ENCODE results near the gene NEURL3. TPM values are rescaled to one million over a fixed set of nuclear protein-coding genes. Genes with fewer than 3 reads are reported as not detected.

Gene NEURL3
- total and polyA plus RNA-seq, 2 of the 4 experiments (the other 2 are of a cell fraction), result not detected

GRCh38 chr2:96447726-96448125 is 57.4 kb downstream of the NEURL3 start:
- ATAC-seq (ENCODE audit: low read depth) (no peak), DNase-seq (no peak)
- Histone ChIP-seq H3K9me3 (ENCODE audit: control insufficient read depth, insufficient read depth, low read length) (no peaks in the 10 kb centered on the region), H3K18ac (ENCODE audit: low read depth, low read length) (no peak overlapping the region), H3K23ac (ENCODE audit: low read depth, low read length) (no peak overlapping the region), H2BK120ac (ENCODE audit: low read depth, low read length) (no peak overlapping the region), H3K79me1 (ENCODE audit: low read depth in 1 of 2, low read length in 2 of 2) (no peaks in the 10 kb centered on the region), H3K4ac (ENCODE audit: low read depth, low read length) (no peak overlapping the region), H2BK15ac (ENCODE audit: low read depth, low read length) (no peak overlapping the region), H3K4me1 (ENCODE audit: control insufficient read depth, insufficient read depth, low read length) (no peaks in the 10 kb centered on the region), H3K14ac (replicated peaks; ENCODE audit: low read depth, low read length) (no peak overlapping the region), H3K27me3 (ENCODE audit: control insufficient read depth, insufficient read depth, low read length) (peaks cover 8% of the 10 kb centered on the region), H2BK20ac (ENCODE audit: low read depth, low read length) (no peak overlapping the region), H2BK5ac (ENCODE audit: low read depth, low read length, poor library complexity, severe bottlenecking) (no peak overlapping the region), H3K4me3 (ENCODE audit: insufficient read depth, low read depth, low read length) (no peak overlapping the region), H4K91ac (ENCODE audit: insufficient read depth, low read depth, low read length) (no peak overlapping the region), H2AFZ (replicated peaks; ENCODE audit: low read length, poor library complexity) (no peak overlapping the region), H3K4me2 (ENCODE audit: low read depth, low read length) (no peak overlapping the region), H4K5ac (ENCODE audit: low read depth, low read length) (no peak overlapping the region), H2AK5ac (ENCODE audit: low read depth, low read length) (no peak overlapping the region), H3K36me3 (ENCODE audit: control insufficient read depth, insufficient read depth, low read length) (no peaks in the 10 kb centered on the region), H3K27ac (ENCODE audit: insufficient read depth, low read length) (no peak overlapping the region), H3K56ac (ENCODE audit: extremely low read depth, insufficient read depth, low read length) (no peak overlapping the region), H4K8ac (ENCODE audit: low read depth in 2 of 2, low read length in 2 of 2) (no peak overlapping the region), H2AK9ac (replicated peaks; ENCODE audit: low read depth, low read length, poor library complexity) (no peak overlapping the region), H3K9ac (ENCODE audit: low read depth, low read length) (no peak overlapping the region), H4K20me1 (ENCODE audit: insufficient read depth, low read length) (no peaks in the 10 kb centered on the region), H3K9me1 (ENCODE audit: insufficient read depth, low read length) (no peaks in the 10 kb centered on the region)
- ChIA-PET POLR2A (ENCODE audit: unreplicated experiment) (no interaction called here), CTCF (no interaction called here)
- intact Hi-C loops (cut with micrococcal nuclease), result no loop called here
- no TSS peak for BruUV-seq (replicated peaks)
- TF ChIP-seq MAFK (IDR thresholded peaks at IDR 0.05; ENCODE audit: low read depth, low read length), result no peak
- TF ChIP-seq CEBPB (IDR thresholded peaks at IDR 0.05; ENCODE audit: low read depth, low read length), result 0 out of 2 replicates have a peak, but pooled peaks have one; percentile 14
- dilution Hi-C loops (cut with HindIII; ENCODE audit: low sequenced_read_pairs, unreplicated experiment), result no loop called here
- in situ Hi-C loops (cut with MboI; ENCODE audit: low sequenced_read_pairs), result no loop called here

Other genes with a start within 250 kb of the NEURL3 start
- gene TMEM127, start 239.4 kb downstream of the NEURL3 start, total RNA-seq (2012; rRNA removed), result 20.0 and 35.7 TPM in 2 replicates
- gene TMEM127, start 239.4 kb downstream of the NEURL3 start, polyA plus RNA-seq (2012; rRNA removed), result 47.6 and 52.2 TPM in 2 replicates
- 85.5 and 94.3 TPM in 2 replicates for gene CIAO1, start 239.1 kb downstream of the NEURL3 start, total RNA-seq (2012; rRNA removed)
- gene CIAO1, start 239.1 kb downstream of the NEURL3 start, polyA plus RNA-seq (2012; rRNA removed), result 78.8 and 81.1 TPM in 2 replicates
- 44.1 and 44.2 TPM in 2 replicates for gene SNRNP200, start 199.8 kb downstream of the NEURL3 start, total RNA-seq (2012; rRNA removed)
- gene SNRNP200, start 199.8 kb downstream of the NEURL3 start, polyA plus RNA-seq (2012; rRNA removed), result 108 TPM in 2 replicates
- 1.1 and 1.4 TPM in 2 replicates for gene ITPRIPL1, start 180.0 kb downstream of the NEURL3 start, total RNA-seq (2012; rRNA removed)
- gene ITPRIPL1, start 180.0 kb downstream of the NEURL3 start, polyA plus RNA-seq (2012; rRNA removed), result 0.84 and 0.99 TPM in 2 replicates
- gene NCAPH, start 169.6 kb downstream of the NEURL3 start, total RNA-seq (2012; rRNA removed), result 16.7 and 17.7 TPM in 2 replicates
- gene NCAPH, start 169.6 kb downstream of the NEURL3 start, polyA plus RNA-seq (2012; rRNA removed), result 16.5 and 19.4 TPM in 2 replicates
- 2.2 and 2.3 TPM in 2 replicates for gene ARID5A, start 31.4 kb upstream of the NEURL3 start, total RNA-seq (2012; rRNA removed)
- 6.7 and 7.2 TPM in 2 replicates for gene ARID5A, start 31.4 kb upstream of the NEURL3 start, polyA plus RNA-seq (2012; rRNA removed)
- 25.0 and 26.3 TPM in 2 replicates for gene KANSL3, start 133.0 kb upstream of the NEURL3 start, total RNA-seq (2012; rRNA removed)
- gene KANSL3, start 133.0 kb upstream of the NEURL3 start, polyA plus RNA-seq (2012; rRNA removed), result 19.5 and 22.2 TPM in 2 replicates
- gene FER1L5, start 137.4 kb upstream of the NEURL3 start, total RNA-seq (2012; rRNA removed), result 0.28 and 0.36 TPM in 2 replicates
- 0.09 and 0.15 TPM in 2 replicates for gene FER1L5, start 137.4 kb upstream of the NEURL3 start, polyA plus RNA-seq (2012; rRNA removed)
- 19.2 and 22.9 TPM in 2 replicates for gene LMAN2L, start 234.7 kb upstream of the NEURL3 start, total RNA-seq (2012; rRNA removed)
- 20.8 and 22.5 TPM in 2 replicates for gene LMAN2L, start 234.7 kb upstream of the NEURL3 start, polyA plus RNA-seq (2012; rRNA removed)